Hair follicular keratinocyte (primary cell): ENCODE data around the gene PUM1. TPM values are rescaled to one million over a fixed set of nuclear protein-coding genes. Genes with fewer than 3 reads are reported as not detected.

Experiments used
- total RNA-seq: library from RNA; depleted of rRNA; stranded (reverse); fragments of >200 nt; gene quantifications from 2 replicates; pipeline ENCODE4 v1.2.3, GENCODE V29; 2015

Gene PUM1
- total RNA-seq = 41.1 and 45.9 TPM in 2 replicates

GRCh38 chr1:31065310-31066217, at the start of gene PUM1:
Gene PUM1, minus strand, starts transcription at chr1:31065717. Its CDS starts 6,151 bp downstream, at chr1:31059566.

GRCh38 chr1:30908696-30909364, 156.7 kb downstream of the PUM1 start, which contains the start of gene SDC3:
Gene SDC3, minus strand, starts transcription at chr1:30908758. Its CDS starts 172 bp downstream, at chr1:30908586.

Other genes starting within 250 kb of the PUM1 start
- 5.4 and 10.5 TPM in 2 replicates for gene SDC3, start 157.0 kb downstream of the PUM1 start, total RNA-seq
- gene NKAIN1, start 174.2 kb upstream of the PUM1 start, total RNA-seq = not detected in 2 replicates
- gene SNRNP40, start 231.1 kb upstream of the PUM1 start, total RNA-seq = 47.5 and 74.3 TPM in 2 replicates
- 49.7 and 57.3 TPM in 2 replicates for gene ZCCHC17, start 231.3 kb upstream of the PUM1 start, total RNA-seq